Parathyroid adenoma (tissue), 2 donors: ENCODE measurements around the gene CNP.
"Not testable (repeated sequence)": the region's sequence is repeated elsewhere in the genome, so short reads cannot be mapped to it uniquely, and the experiment has no call there.

ENCODE experiments used
- H2AFZ ChIP-seq: fragments of 300-600 bp; sonication (generic); one replicate; pipeline ENCODE4 v1.7.0; 2017; ENCODE audit warnings: antibody characterized with exemption, mild to moderate bottlenecking
- H3K27ac ChIP-seq: fragments of 300-600 bp; sonication (generic); one replicate; pipeline ENCODE4 v1.7.0; 2017
- H3K27me3 ChIP-seq: fragments of 300-600 bp; sonication (generic); one replicate; pipeline ENCODE4 v1.7.0; 2017; ENCODE audit warnings: low read length; ENCODE audit not compliant: control insufficient read depth, insufficient read depth
- H3K36me3 ChIP-seq: fragments of 300-600 bp; sonication (generic); one replicate; pipeline ENCODE4 v1.7.0; 2017; ENCODE audit warnings: low read length; ENCODE audit not compliant: control insufficient read depth, insufficient read depth
- H3K4me1 ChIP-seq: fragments of 300-600 bp; sonication (generic); one replicate; pipeline ENCODE4 v1.7.0; 2017; ENCODE audit warnings: control low read depth
- H3K4me2 ChIP-seq: fragments of 300-600 bp; sonication (generic); one replicate; pipeline ENCODE4 v1.7.0; 2017; ENCODE audit warnings: low read length
- H3K4me3 ChIP-seq: fragments of 300-600 bp; sonication (generic); one replicate; pipeline ENCODE4 v1.7.0; 2017; ENCODE audit warnings: low read depth, low read length
- H3K79me2 ChIP-seq: fragments of 300-600 bp; sonication (generic); one replicate; pipeline ENCODE4 v1.7.0; 2017; ENCODE audit warnings: control low read depth
- H3K9ac ChIP-seq: fragments of 300-600 bp; sonication (generic); one replicate; pipeline ENCODE4 v1.7.0; 2017; ENCODE audit warnings: mild to moderate bottlenecking
- H3K9me3 ChIP-seq: fragments of 300-600 bp; sonication (generic); one replicate; pipeline ENCODE4 v1.7.0; 2017; ENCODE audit warnings: low read length; ENCODE audit not compliant: control insufficient read depth
- TF ChIP-seq, protein P1 (sequence below): fragments of 300-600 bp; sonication (generic); IDR thresholded peaks from one replicate; pipeline ENCODE4 v1.7.0; 2017; ENCODE audit warnings: antibody characterized with exemption, mild to moderate bottlenecking
- donor health status: primary hyperparathyroidism.

The CNP gene

DNA sequence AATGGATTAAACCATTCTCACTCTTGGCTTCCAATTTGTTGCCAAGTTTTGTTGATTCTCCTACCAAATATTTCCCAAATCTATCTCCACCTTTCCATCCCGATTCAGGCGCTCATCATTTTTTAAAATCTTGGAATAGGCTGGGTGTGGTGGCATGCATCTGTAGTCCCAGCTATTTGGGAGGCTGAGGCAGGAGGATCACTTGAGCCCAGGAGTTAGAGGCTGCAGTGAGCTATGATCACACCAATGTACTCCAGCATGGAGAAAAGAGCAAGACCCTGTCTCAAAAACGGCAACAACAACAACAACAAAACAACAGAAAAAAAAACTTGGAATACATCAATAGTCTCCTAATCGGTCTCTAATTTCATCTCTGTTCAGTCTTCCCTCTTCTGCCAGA, 52.4 kb downstream of the CNP start:
- Histone ChIP-seq H3K36me3 (no peaks in the 10 kb centered on the region), H3K4me3 (no peak overlapping the region), H3K79me2 (peaks cover 40% of the 10 kb centered on the region), H3K4me2 (no peak overlapping the region), H3K4me1 (peaks cover 15% of the 10 kb centered on the region), H3K27me3 (no peaks in the 10 kb centered on the region), H2AFZ (no peak overlapping the region), H3K9ac (no peak overlapping the region), H3K9me3 (no peaks in the 10 kb centered on the region), H3K27ac (no peak overlapping the region)
- TF ChIP-seq, protein P1, sequence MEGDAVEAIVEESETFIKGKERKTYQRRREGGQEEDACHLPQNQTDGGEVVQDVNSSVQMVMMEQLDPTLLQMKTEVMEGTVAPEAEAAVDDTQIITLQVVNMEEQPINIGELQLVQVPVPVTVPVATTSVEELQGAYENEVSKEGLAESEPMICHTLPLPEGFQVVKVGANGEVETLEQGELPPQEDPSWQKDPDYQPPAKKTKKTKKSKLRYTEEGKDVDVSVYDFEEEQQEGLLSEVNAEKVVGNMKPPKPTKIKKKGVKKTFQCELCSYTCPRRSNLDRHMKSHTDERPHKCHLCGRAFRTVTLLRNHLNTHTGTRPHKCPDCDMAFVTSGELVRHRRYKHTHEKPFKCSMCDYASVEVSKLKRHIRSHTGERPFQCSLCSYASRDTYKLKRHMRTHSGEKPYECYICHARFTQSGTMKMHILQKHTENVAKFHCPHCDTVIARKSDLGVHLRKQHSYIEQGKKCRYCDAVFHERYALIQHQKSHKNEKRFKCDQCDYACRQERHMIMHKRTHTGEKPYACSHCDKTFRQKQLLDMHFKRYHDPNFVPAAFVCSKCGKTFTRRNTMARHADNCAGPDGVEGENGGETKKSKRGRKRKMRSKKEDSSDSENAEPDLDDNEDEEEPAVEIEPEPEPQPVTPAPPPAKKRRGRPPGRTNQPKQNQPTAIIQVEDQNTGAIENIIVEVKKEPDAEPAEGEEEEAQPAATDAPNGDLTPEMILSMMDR: no peak

DNA sequence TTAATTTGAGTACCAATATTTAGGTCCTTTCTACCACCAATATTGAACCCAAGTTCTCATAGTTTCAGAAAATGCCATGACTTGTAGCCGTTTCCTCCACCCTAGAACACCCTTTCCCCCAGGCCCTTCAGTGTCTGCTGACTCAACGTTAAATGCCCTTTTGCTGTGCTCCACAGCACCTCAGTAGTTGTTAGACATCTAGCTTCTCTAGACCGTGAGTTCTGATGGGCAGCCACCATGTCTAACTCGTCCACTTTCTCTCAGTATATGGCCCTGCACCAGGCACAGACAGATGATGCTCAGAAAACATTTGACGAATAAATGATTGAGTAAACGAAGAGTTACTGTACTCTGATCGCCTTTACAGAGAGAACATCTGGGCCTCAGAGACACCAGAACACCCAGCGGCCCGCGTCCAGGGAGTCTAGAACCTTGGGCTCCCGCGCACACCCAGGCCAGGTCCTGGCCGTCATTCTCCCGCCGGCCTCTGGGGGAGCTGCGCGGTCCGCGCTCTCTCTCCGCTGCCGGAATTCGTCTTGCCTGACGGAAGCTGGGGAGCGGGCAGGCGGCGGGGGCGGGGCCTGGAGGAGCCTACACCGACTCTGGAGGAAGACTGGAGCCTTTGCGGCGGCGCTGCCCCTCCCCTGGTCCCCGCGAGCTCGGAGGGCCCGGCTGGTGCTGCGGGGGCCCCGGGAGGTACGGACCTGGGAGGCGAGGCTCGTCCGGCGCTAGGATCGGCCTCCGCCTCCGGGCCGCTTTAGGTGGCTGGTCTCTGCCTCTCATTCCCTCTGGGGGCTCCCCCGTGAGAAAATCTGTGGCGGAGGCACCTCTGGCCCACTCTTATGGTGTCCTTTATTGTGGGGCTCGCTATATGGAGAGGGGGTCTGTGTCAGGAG, 53.2 kb downstream of the CNP start, which contains the start of gene NKIRAS2:
Gene NKIRAS2 (plus strand): TSS at position 582 of the 896 bp plus-strand sequence. CDS start 1,488 bp downstream, outside the sequence.
- no peaks in the 10 kb centered on the region for H3K9me3 ChIP-seq
- peak within 1 kb of the TSS; percentile 72 for H2AFZ ChIP-seq
- no peaks in the 10 kb centered on the region for H3K36me3 ChIP-seq
- peak within 1 kb of the TSS; percentile 77 for H3K4me2 ChIP-seq
- peak within 1 kb of the TSS; percentile 82 for H3K9ac ChIP-seq
- peak within 1 kb of the TSS; percentile 76 for H3K4me3 ChIP-seq
- H3K27me3 ChIP-seq: no peaks in the 10 kb centered on the region
- peak within 1 kb of the TSS; percentile 73 for H3K27ac ChIP-seq
- TF ChIP-seq, protein P1: peak; percentile 98
- peaks cover 34% of the 10 kb centered on the region for H3K79me2 ChIP-seq
- peaks cover 15% of the 10 kb centered on the region for H3K4me1 ChIP-seq

DNA sequence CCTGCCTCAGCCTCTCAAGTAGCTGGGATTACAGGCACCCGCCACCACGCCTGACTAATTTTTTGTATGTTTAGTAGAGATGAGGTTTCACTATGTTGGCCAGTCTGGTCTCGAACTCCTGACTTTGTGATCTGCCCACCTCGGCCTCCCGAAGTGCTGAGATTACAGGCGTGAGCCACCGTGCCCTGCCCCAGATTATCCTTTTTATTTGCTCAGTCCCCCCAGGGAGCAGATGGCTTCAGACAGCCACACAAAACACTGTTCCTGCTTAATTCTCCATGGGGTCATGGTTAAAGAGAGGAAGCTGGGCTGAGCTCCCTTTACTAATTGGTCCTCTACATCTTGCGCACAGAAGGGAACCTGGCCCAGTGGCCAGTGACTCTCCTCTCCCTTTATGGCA, 54.2 kb downstream of the CNP start:
- not testable (repeated sequence) for H3K9me3 ChIP-seq, H3K27me3 ChIP-seq, H2AFZ ChIP-seq, H3K9ac ChIP-seq, H3K36me3 ChIP-seq
- peak overlapping the region; percentile 73 for H3K27ac ChIP-seq
- H3K4me3 ChIP-seq: peak overlapping the region; percentile 76
- H3K4me1 ChIP-seq: peaks cover 14% of the 10 kb centered on the region
- H3K79me2 ChIP-seq: peaks cover 23% of the 10 kb centered on the region
- peak overlapping the region; percentile 77 for H3K4me2 ChIP-seq

DNA sequence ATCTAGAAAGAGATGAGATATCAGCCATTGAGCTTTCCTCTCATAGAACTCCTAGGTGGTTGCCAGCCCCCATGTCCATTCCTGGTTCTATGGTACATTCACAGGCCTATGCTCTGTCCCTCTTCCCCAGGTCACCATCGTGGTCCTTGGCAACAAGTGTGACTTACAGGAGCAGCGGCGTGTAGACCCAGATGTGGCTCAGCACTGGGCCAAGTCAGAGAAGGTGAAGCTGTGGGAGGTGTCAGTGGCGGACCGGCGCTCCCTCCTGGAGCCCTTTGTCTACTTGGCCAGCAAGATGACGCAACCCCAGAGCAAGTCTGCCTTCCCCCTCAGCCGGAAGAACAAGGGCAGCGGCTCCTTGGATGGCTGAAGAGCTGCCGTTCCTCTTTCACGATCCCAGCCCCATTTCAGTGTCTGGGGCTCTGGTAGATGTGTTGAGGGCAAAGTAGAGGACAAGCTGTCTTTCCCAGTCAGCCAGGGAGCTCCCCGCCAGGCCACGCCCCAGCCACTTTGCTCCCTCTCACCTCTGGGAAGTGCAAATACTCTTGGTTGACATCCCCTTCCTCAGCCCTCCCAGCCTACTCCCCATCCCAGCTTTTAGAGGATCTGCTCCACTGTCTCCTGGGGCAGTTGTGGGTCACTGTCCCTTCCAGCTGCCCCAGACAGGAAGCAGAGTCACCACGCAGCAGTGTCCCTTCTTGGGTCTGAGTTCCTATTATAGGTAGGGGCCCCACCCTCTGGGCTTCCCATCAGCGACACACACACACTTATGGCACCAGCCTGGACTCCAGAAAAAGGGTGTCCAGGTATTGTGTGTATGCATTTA, 57.1 kb downstream of the CNP start:
- Histone ChIP-seq H3K9me3 (no peaks in the 10 kb centered on the region), H3K79me2 (peaks cover 9% of the 10 kb centered on the region), H3K27ac (no peak overlapping the region), H3K36me3 (no peaks in the 10 kb centered on the region), H2AFZ (no peak overlapping the region), H3K27me3 (no peaks in the 10 kb centered on the region), H3K4me3 (no peak overlapping the region), H3K4me1 (peaks cover 10% of the 10 kb centered on the region), H3K9ac (no peak overlapping the region), H3K4me2 (no peak overlapping the region)
- TF ChIP-seq, protein P1: no peak

DNA sequence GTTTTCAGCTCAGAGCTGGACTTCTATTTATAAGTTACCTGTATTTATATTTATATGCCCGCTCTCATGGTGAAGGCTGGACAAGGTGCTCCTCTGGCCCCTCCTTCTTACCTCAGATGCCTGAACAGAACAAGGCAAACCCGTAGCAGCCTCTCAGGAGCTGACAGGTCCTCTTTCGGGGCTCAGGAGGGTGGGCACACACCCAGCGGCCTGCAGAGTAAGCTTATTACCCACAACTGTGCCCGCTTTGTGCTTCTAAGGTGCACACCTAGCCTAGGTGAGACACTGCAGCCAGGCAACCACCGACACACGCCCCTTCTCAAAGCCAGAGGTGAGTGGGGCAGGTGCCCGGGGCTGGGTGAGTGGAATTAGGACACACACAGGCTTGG, 58.6 kb downstream of the CNP start:
- H3K4me3 ChIP-seq: no peak overlapping the region

More for the DNA sequence above, 58.6 kb downstream of the CNP start:
- H2AFZ ChIP-seq: no peak overlapping the region
- no peaks in the 10 kb centered on the region for H3K9me3 ChIP-seq
- no peak overlapping the region for H3K9ac ChIP-seq
- no peaks in the 10 kb centered on the region for H3K27me3 ChIP-seq
- H3K36me3 ChIP-seq: no peaks in the 10 kb centered on the region
- H3K4me2 ChIP-seq: no peak overlapping the region
- H3K79me2 ChIP-seq: no peaks in the 10 kb centered on the region
- H3K27ac ChIP-seq: no peak overlapping the region
- TF ChIP-seq, protein P1: no peak
- peaks cover 10% of the 10 kb centered on the region for H3K4me1 ChIP-seq
